Body of pancreas (tissue), 4 donors: ENCODE data around the gene EGLN1. TPM values are rescaled to one million over a fixed set of nuclear protein-coding genes. Genes with fewer than 3 reads are reported as not detected.
A peak's percentile ranks its signal among the peaks of the same experiment; 100 is the strongest.

Source experiments
- ATAC-seq: fragments of 150-250 bp; one replicate; pipeline ENCODE4 v1.9.1; 2016
- DNase-seq, 4 donors: peaks; one replicate each; pipeline ENCODE4 v3.0.0-alpha.2; 2019
- H3K27ac ChIP-seq, 4 donors: fragments of 200-600 bp; sonication (generic); 1 replicate in 3 of 4; 2 replicates in 1 of 4; pipeline versions ENCODE4 v1.5.1 to v1.6.1; 2016 to 2019; ENCODE audit warnings: mild to moderate bottlenecking in 1 of 4, mixed read lengths in 1 of 4, moderate library complexity in 1 of 4
- H3K27me3 ChIP-seq, 2 donors: fragments of 200-600 bp; sonication (generic); one replicate each; pipeline ENCODE4 v1.6.0; 2016; ENCODE audit warnings: mild to moderate bottlenecking in 1 of 2
- H3K36me3 ChIP-seq, 2 donors: fragments of 200-600 bp; sonication (generic); replicated peaks in 1 of 2; 2 replicates each; pipeline ENCODE4 v1.5.1; 2016; ENCODE audit warnings: low read depth in 2 of 2; ENCODE audit not compliant: insufficient read depth in 1 of 2
- H3K4me1 ChIP-seq: fragments of 200-600 bp; sonication (generic); one replicate; pipeline ENCODE4 v1.6.0; 2016
- H3K4me3 ChIP-seq, 2 donors: fragments of 200-600 bp; sonication (generic); 1 replicate in 1 of 2; 2 replicates in 1 of 2; pipeline ENCODE4 v1.5.1; 2016 to 2019
- H3K9me3 ChIP-seq, 3 donors: fragments of 200-600 bp; sonication (generic); 1 replicate in 2 of 3; 2 replicates in 1 of 3; pipeline ENCODE4 v1.5.1; 2016
- CTCF ChIP-seq, 7 experiments: fragments of 450-650 bp in 4 of 7; fragments of 200-600 bp in 3 of 7; sonication (generic) in 3 of 7; IDR thresholded peaks; one replicate each; pipeline ENCODE4 v1.5.1; 2016 to 2019; ENCODE audit warnings: antibody characterized with exemption in 7 of 7
- POLR2A ChIP-seq, 3 donors: fragments of 450-650 bp; IDR thresholded peaks; one replicate each; pipeline ENCODE4 v1.6.1; 2016; ENCODE audit warnings: antibody characterized with exemption in 3 of 3, mild to moderate bottlenecking in 2 of 3
- WGBS, 2 donors: methylation state at CpG; one replicate each; pipeline ENCODE4 v1.1.5; 2017; 5-methylcytosine and 5-hydroxymethylcytosine counted together
- intact Hi-C: fragments of 100-400 bp; cut with DNase I; formaldehyde crosslinking; loops from one replicate; pipeline ENCODE4 v1.15.1; 2023
- total RNA-seq, 2 donors: library from RNA; depleted of rRNA; stranded (reverse); fragments of >200 nt; gene quantifications; one replicate each; pipeline ENCODE4 v1.1.0, GENCODE V29; 2016

The EGLN1 gene
- total RNA-seq, 2 donors from 2014 or later, result 37.6 to 42.2 TPM

GRCh38 chr1:231383159-231383860 is 38.8 kb downstream of the EGLN1 start:
- Histone ChIP-seq H3K36me3 (no peaks in the 10 kb centered on the region), H3K27me3 (no peaks in the 10 kb centered on the region), H3K9me3 (no peaks in the 10 kb centered on the region), H3K4me1 (peaks cover 54% of the 10 kb centered on the region), H3K27ac (no peak overlapping the region), H3K4me3 (no peak overlapping the region)
- TF ChIP-seq CTCF (IDR thresholded peaks at IDR 0.05) (no peak), POLR2A (IDR thresholded peaks at IDR 0.05) (no peak)
- intact Hi-C loops, result no loop called here
- ATAC-seq (no peak), DNase-seq (no peak)
- WGBS, 2 donors, result 74 to 81% methylated on average over 5 of the region's 5 CpGs

- ATAC-seq (no peak), DNase-seq (no peak)
- H3K9me3 ChIP-seq, result no peaks in the 10 kb centered on the region
- H3K27ac ChIP-seq, result no peak overlapping the region
- intact Hi-C loops, result no loop called here
- peaks cover 52% of the 10 kb centered on the region for H3K4me1 ChIP-seq
- WGBS, 2 donors, result 93 to 95% methylated on average over 3 of the region's 3 CpGs
- no peaks in the 10 kb centered on the region for H3K27me3 ChIP-seq
- no peak for TF ChIP-seq CTCF (IDR thresholded peaks at IDR 0.05)
- no peak for TF ChIP-seq POLR2A (IDR thresholded peaks at IDR 0.05)
- H3K4me3 ChIP-seq, result no peak overlapping the region
- no peaks in the 10 kb centered on the region for H3K36me3 ChIP-seq
These were observed 39.7 kb downstream of the EGLN1 start for GRCh38 chr1:231382426-231382825.

- Histone ChIP-seq H3K4me1 (peaks cover 56% of the 10 kb centered on the region), H3K36me3 (no peaks in the 10 kb centered on the region), H3K4me3 (no peak overlapping the region), H3K27ac (no peak overlapping the region), H3K27me3 (no peaks in the 10 kb centered on the region), H3K9me3 (no peaks in the 10 kb centered on the region)
- TF ChIP-seq CTCF (IDR thresholded peaks at IDR 0.05) (no peak), POLR2A (IDR thresholded peaks at IDR 0.05) (no peak)
- DNase-seq (no peak), ATAC-seq (no peak)
- 34 to 45% methylated on average over 2 of the region's 2 CpGs for WGBS, 2 donors
- intact Hi-C loops, result no loop called here
These were observed 40.4 kb downstream of the EGLN1 start for GRCh38 chr1:231381729-231382128.

- DNase-seq, result no peak
- H3K27me3 ChIP-seq, result no peaks in the 10 kb centered on the region
- no peaks in the 10 kb centered on the region for H3K36me3 ChIP-seq
- intact Hi-C loops, result no loop called here
- peaks cover 29% of the 10 kb centered on the region for H3K4me1 ChIP-seq
- no peak for TF ChIP-seq CTCF (IDR thresholded peaks at IDR 0.05)
- TF ChIP-seq POLR2A (IDR thresholded peaks at IDR 0.05), result no peak
- H3K4me3 ChIP-seq, result no peak overlapping the region
- peak overlapping the region; percentile 30 to 58 (median 42) for H3K27ac ChIP-seq
- ATAC-seq, result peak; percentile 84
- WGBS, 2 donors, result 45 to 70% methylated on average over 5 of the region's 5 CpGs
- no peaks in the 10 kb centered on the region for H3K9me3 ChIP-seq
These were observed 45.1 kb downstream of the EGLN1 start for GRCh38 chr1:231376875-231377549.
